Measurements from ENCODE around the gene CRTAP.
"Not testable (repeated sequence)": the region's sequence is repeated elsewhere in the genome, so short reads cannot be mapped to it uniquely, and the experiment has no call there.

The CRTAP gene

GRCh38 chr3:33113772-33114621 is at the start of gene CRTAP:
Gene CRTAP (plus strand): TSS chr3:33114014. CDS start chr3:33114078, 64 bp downstream.
- DNase-seq (ENCODE audit: insufficient read length, low spot score), result peak; percentile 84

DNA sequence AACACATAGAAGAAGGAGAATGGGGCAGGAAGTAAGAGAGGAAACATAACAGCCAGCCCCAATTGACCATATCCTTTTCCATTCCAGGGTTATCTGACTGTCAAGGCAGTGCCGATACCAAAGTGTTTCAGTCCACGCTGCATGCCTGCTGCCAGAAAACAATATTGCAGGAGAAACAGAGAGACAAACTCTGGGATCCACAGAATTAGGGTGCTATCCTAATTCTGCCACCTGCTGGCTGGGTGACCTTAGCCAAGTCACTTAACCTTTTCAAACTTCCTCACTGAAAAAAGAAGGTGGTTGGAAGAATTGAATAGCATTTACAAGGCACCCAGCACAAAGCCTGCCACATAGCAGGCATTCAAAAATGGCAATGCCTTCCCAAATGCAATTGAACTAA is 48.9 kb upstream of the CRTAP start:
- DNase-seq (ENCODE audit: insufficient read length, low spot score), result no peak
- FAIRE-seq, result no peak

More at GRCh38 chr3:33113772-33114621, at the start of gene CRTAP:
- FAIRE-seq, result peak; percentile 42

GRCh38 chr3:33067484-33067883 is 46.3 kb upstream of the CRTAP start:
- FAIRE-seq, result no peak
- DNase-seq (ENCODE audit: insufficient read length, low spot score), result no peak

- not testable (repeated sequence) for DNase-seq (ENCODE audit: insufficient read length, low spot score); FAIRE-seq
Observed at GRCh38 chr3:33069862-33070261, 44.0 kb upstream of the CRTAP start.

DNA sequence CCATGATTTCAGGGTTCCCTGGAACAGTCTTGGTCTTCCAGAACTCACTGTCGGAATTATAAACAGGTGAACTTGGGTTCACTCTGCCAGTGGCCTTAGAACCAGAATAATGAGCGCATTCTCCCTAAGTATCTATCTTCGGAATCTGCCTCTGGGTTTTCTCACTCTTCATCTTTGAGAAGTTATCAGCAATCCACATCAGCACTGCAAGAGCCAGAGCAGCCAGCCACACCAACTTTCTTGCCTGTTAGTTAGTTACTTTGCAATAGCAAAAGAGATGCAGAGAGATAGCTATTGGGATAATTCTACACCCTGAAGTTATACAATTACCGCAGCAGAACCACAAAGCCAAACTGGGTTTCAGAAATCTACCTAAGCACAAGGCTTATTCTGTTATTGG is 42.6 kb upstream of the CRTAP start:
- FAIRE-seq (no peak), DNase-seq (ENCODE audit: insufficient read length, low spot score) (no peak)

- FAIRE-seq, result no peak
- no peak for DNase-seq (ENCODE audit: insufficient read length, low spot score)
Observed at GRCh38 chr3:33071946-33072345, 41.9 kb upstream of the CRTAP start.

GRCh38 chr3:33074217-33075067 is 39.4 kb upstream of the CRTAP start:
- FAIRE-seq (no peak), DNase-seq (ENCODE audit: insufficient read length, low spot score) (peak; percentile 87)

DNA sequence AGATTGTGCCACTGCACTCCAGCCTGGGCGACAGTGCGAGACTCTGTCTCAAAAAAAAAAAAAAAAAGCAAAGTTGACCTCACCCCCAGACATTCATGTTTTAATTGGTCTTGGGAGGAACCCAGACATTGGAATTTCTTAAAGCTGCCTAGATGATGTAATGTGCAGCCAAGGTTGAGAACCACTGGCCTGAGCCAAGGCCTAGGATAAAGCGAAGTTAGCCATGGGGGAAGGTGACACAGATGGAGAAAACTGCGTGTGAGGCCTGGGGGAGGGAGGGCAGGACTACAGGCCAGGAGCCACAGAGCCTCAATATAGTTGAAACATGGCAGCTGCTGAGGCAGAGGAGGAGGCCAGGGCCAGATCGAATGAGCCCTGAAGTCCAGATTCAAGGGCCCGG is 37.8 kb upstream of the CRTAP start:
- DNase-seq (ENCODE audit: insufficient read length, low spot score), result no peak
- no peak for FAIRE-seq

- no peak for FAIRE-seq
- no peak for DNase-seq (ENCODE audit: insufficient read length, low spot score)
Observed at GRCh38 chr3:33076952-33077351, 36.9 kb upstream of the CRTAP start.

DNA sequence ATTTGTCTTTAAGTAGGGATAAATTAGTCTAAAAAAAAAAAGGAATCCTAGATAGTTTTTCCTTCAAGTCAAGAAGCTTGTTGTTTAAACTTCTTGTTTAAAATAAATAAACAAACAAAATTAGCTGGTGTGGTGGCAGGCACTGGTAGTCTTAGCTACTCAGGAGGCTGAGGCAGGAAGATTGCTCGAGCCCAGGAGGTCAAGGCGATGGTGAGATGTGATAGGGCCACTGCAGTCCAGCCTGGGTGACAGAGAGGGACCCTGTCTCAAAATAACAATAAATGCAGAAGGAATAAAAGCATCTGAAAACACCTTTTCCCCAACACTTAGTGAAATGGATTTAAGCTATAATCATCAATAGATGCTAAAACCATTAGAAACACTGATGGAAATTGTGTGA is 35.8 kb upstream of the CRTAP start:
- no peak for DNase-seq (ENCODE audit: insufficient read length, low spot score)
- FAIRE-seq, result no peak

DNA sequence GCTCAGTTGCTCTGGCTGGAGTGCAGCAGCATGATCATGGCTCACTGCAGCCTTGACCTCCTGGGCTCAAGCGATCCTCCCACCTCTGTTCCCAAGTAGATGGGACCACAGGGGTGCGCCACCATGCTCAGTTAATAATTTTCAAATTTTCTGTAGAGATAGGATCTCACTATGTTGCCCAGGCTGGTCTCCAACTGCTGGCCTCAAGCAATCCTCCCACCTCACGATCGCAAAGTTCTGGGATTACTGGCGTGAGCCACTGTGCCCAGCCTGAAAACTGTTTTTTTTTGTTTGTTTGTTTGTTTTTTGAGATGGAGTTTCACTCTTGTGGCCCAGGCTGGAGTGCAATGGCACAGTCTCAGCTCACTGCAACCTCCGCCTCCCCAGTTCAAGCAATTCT is 34.0 kb upstream of the CRTAP start:
- DNase-seq (ENCODE audit: insufficient read length, low spot score); FAIRE-seq: not testable (repeated sequence)

DNA sequence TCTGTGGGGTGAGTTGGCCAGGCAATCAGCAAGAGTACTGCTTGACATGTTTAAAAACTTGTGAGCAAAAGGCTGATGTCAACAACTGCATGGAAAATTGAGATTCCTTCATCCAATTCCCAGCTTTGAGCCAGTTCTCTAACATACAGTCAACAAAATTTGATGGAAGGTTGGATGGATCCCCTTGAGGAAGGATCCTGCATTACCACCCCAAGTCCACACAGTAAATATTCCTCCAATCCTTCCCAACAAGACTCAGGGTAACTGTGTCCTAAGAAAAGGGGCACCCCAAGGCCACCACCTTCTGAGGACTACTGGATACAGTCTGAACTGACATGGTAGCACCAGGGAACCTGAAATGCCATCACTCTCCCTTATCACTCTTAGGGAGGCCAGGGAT is 32.0 kb upstream of the CRTAP start:
- no peak for FAIRE-seq
- no peak for DNase-seq (ENCODE audit: insufficient read length, low spot score)

- DNase-seq (ENCODE audit: insufficient read length, low spot score) (no peak), FAIRE-seq (no peak)
Observed at GRCh38 chr3:33083958-33084357, 29.9 kb upstream of the CRTAP start.

DNA sequence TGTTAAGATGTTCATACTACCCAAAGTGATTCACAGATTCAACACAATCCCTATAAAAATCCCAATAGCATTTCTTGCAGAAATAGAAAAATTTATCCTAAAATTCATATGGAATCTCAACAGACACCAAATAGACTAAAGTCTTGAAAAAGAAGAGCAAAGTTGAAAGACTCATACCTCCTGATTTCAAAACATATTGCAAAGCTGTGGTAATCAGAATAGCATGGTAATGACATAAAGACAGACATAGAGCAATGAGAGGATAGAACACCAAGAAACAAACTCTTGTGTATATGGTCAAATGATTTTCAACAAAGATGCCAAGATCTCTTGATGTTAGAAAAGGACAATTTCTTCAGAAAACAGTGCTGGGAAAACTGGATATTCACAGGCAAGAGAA is 25.1 kb upstream of the CRTAP start:
- DNase-seq (ENCODE audit: insufficient read length, low spot score) (no peak), FAIRE-seq (no peak)

DNA sequence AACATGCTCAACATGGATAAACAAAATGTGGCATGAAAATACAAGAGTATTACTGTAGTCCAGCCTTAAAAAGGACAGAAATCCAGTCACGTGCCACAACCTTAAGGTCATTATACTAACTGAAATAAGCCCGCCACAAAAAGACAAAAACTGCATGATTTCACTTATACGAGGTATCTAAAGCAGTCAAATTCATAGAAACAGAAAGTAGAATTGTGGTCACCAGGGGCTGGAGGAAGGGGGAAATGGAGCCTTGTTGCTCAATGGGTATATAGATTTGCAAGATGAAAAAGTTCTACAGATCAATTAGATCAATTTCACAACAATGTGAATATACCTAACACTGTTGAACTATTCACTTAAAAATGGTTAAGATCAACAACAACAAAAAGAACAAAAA is 24.3 kb upstream of the CRTAP start:
- FAIRE-seq (no peak), DNase-seq (ENCODE audit: insufficient read length, low spot score) (no peak)

- FAIRE-seq (no peak), DNase-seq (ENCODE audit: insufficient read length, low spot score) (no peak)
Observed at GRCh38 chr3:33091746-33092145, 22.1 kb upstream of the CRTAP start.

- no peak for FAIRE-seq
- no peak for DNase-seq (ENCODE audit: insufficient read length, low spot score)
Observed at GRCh38 chr3:33092496-33093254, 21.1 kb upstream of the CRTAP start.

GRCh38 chr3:33093847-33094246 is 20.0 kb upstream of the CRTAP start:
- FAIRE-seq, result no peak
- no peak for DNase-seq (ENCODE audit: insufficient read length, low spot score)

GRCh38 chr3:33095436-33095835 is 18.4 kb upstream of the CRTAP start:
- FAIRE-seq (no peak), DNase-seq (ENCODE audit: insufficient read length, low spot score) (no peak)

- peak; percentile 35 for DNase-seq (ENCODE audit: insufficient read length, low spot score)
- FAIRE-seq, result no peak
Observed at GRCh38 chr3:33096093-33096868, 17.5 kb upstream of the CRTAP start.
